ENCODE results near the gene GPX6.
"Not testable (repeated sequence)": the region's sequence is repeated elsewhere in the genome, so short reads cannot be mapped to it uniquely, and the experiment has no call there.

Gene GPX6

DNA sequence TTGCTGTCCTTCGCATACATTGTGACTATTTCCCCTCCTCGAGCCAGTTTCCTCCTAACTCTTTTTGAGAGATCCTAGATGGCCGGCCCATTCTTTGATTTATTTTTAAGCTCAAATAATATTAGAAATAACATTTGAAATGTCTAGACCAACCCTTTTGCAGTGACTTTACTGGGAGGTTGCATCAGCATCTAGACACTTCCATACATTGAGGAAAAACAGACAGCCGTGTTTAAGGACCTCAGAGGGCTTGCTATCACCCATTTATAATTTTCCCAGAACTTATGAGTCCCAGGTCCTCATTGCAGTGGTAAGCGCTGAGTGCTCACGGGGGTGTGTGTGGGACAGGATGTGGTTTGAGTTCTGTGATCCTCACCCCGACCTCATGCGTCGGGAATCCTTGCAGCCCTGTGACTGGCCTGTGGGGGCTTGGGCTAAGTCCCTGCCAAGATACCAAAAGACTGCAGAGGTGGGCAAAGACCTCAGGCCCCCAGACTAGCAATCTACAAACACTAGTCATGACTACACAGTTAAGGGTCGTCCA is 10.0 kb upstream of the GPX6 start, which contains the start of gene GPX5:
Gene GPX5, plus strand, starts transcription at position 386 of the 544 bp plus-strand sequence. Its CDS starts 133 bp downstream, at position 519.
- no peak for DNase-seq (ENCODE audit: low read depth in 2 of 2)

DNA sequence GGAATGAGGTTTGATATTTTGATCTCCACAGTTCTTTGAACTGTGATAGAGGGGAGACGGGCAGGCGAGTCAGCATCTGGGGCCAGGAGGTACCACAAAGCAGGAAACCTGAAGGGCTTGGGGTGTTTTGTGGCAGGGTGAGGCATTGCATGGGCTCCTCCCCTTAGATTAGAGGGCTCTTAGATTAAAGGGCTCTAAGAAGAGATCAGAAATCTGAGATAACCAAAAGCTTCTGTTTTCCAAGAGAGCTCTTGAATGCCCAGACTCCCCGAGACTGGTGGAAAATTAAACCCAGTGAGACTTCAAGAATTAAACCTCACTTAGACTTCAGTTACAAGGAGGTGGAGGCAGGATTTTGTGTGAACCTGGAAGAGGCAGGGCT is 7.6 kb upstream of the GPX6 start:
- DNase-seq (ENCODE audit: low read depth in 2 of 2): peak in 1 of 2 experiments; percentile 3

GRCh38 chr6:28522594-28523240 is 7.1 kb upstream of the GPX6 start:
- no peak for DNase-seq (ENCODE audit: low read depth in 2 of 2)

DNA sequence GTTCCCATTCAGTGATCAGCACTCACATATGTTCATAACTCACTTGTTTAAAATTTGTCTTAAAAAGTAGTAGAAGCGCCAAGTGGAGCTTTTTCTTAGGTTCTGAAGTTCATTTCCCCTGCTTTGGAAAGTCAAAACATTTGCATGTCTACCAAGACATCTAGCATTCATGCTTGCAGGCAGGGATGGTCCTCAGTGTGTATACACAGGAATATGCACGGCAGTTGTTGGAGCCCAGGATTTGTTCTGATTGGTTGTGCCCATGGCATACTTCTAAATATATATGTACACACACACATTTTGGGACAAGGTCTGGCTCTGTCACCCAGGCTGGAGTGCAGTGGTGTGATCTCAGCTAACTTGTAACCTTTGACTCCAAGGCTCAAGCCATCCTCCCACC is 2.4 kb upstream of the GPX6 start:
- DNase-seq (ENCODE audit: low read depth in 2 of 2): no peak

- DNase-seq (ENCODE audit: low read depth in 2 of 2): not testable (repeated sequence)
These were observed 3.2 kb downstream of the GPX6 start for GRCh38 chr6:28512387-28512786.

DNA sequence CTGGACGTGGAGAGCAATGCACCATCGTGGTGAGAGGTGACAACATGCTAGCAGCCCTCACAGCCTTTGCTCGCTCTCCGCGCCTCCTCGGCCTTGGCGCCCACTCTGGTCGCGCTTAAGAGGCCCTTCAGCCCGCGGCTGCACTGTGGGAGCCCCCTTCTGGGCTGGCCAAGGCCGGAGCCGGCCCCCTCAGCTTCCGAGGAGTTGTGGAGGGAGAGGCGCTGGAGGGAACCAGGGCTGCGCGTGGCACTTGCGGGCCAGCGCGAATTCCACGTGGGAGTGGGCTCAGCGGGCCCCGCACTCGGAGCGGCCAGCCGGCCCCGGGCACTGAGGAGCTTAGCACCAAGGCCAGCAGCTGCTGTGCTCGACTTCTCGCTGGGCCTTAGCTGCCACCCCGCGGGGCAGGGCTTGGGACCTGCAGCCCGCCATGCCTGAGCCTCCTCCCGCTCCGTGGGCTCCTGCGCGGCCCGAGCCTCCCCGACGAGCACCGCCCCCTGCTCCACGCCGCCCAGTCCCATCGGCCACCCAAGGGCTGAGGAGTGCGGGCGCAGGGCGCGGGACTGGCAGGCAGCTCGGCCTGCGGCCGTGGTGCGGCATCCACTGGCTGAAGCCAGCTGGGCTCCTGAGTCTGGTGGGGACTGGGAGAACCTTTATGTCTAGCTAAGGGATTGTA is 3.8 kb downstream of the GPX6 start:
- DNase-seq (ENCODE audit: low read depth in 2 of 2): no peak

DNA sequence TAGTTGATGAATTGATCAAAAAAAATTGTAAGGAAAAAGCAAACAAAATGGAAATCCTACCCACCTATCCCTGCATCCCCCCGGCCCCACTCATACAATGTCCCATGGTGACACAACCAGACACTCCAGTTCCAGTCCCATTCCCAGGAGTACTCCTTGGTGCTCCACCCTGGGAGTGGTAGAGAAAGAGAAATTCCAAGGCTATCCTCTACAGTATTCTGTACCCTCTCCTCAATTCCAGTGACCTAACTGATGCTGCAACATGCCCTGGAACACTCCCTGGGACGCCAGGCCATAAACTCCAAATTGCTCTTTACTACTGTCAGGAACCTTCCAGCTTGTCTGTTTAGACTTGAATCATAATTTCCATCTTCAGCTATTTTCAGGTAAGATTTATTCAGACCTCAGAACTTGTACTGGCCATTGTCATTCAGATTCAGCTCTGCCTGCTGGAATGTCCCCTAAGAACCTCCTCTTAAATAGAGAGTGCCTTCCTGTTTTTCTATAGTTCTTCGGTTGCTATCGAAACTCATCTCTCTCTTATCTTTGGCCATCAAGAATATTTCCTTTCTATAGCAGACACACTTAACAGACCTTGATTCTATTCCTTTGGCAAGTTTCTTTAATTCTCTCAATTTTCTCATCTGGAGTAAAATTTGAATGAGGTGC is 8.7 kb downstream of the GPX6 start:
- DNase-seq (ENCODE audit: low read depth in 2 of 2): no peak

GRCh38 chr6:28505733-28506132 is 9.9 kb downstream of the GPX6 start:
- DNase-seq (ENCODE audit: low read depth in 2 of 2): no peak

DNA sequence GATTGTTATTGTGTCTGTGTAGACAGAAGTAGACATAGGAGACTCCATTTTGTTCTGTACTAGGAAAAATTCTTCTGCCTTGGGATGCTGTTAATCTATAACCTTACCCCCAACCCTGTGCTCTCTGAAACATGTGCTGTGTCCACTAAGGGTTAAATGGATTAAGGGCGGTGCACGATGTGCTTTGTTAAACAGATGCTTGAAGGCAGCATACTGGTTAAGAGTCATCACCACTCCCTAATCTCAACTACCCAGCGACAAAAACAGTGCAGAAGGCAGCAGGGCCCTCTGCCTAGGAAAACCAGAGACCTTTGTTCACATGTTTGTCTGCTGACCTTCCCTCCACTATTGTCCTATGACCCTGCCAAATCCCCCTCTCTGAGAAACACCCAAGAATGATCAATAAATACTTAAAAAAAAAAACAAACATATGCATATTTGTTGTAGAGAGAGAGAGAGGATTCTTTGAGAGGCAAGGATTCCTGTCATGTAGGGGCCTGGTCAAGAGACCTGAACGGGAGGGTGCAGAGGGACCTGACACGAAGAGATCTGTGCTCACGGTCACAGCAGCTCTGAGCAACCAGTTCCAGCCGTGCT is 12.8 kb downstream of the GPX6 start:
- DNase-seq (ENCODE audit: low read depth in 2 of 2): not testable (repeated sequence)

DNA sequence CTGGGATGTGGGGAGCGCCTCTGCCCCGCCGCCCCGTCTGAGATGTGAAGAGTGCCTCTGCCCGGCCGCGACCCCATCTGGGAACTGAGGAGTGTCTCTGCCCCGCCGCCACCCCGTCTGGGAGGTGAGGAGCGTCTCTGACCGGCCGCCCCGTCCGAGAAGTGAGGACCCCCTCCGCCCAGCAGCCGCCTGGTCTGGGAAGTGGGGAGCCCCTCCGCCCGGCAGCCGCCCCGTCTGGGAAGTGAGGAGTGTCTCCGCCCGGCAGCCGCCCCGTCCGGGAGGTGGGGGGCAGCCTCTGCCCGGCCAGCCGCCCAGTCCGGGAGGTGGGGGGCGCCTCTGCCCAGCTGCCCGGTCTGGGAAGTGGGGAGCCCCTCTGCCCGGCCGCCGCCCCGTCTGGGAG is 13.5 kb downstream of the GPX6 start:
- not testable (repeated sequence) for DNase-seq (ENCODE audit: low read depth in 2 of 2)

- DNase-seq (ENCODE audit: low read depth in 2 of 2): no peak
These were observed 14.3 kb downstream of the GPX6 start for GRCh38 chr6:28501259-28501658.

GRCh38 chr6:28497893-28498292 is 17.7 kb downstream of the GPX6 start:
- no peak for DNase-seq (ENCODE audit: low read depth in 2 of 2)

DNA sequence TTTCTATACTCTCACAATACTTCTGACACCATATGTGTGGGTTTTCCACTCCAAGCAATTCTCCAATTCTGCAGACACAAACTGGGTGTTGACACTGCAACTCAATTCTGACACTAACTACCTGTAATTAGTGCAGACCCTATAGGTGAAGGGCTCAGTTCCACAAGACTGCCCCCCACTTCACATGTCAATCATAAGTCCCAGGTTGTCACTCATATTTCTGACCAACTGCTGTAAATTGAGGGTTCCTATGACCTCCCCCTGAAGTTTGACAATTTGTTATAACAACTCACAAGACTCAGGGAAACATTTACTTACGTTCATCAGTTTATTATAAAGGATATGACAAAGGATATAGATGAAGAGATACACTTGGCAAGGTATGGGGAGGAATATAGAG is 18.3 kb downstream of the GPX6 start:
- DNase-seq (ENCODE audit: low read depth in 2 of 2): no peak

DNA sequence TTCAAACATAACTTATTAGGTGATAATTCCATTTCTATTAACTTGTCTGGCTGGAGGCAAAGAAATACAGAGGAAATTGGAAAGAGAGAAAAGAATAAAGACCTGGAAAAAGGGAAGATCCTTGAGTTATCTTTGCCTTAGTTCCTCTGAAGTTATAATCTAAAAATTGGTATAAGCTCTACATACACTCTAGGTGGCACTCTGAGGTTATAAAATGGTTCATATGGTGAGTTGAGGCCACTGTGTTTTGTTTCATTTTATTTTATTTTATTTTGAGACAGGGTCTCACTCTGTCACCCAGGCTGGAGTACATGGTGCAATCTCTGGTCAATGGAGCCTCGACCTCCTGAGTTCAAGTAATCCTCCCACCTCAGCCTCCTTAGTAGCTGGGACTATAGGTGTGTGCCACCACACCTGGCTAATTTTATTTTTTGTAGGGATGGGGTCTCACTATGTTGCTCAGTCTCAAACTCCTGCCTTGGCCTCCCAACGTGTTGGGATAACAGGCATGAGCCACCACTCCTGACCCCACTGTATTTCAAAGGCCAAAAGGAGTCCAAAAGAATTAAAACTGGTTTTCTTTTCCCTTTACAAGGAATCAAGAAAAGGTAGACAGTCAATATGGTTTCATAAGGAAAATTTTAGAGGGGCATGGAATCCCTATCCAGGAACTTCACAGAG is 19.4 kb downstream of the GPX6 start:
- no peak for DNase-seq (ENCODE audit: low read depth in 2 of 2)

DNA sequence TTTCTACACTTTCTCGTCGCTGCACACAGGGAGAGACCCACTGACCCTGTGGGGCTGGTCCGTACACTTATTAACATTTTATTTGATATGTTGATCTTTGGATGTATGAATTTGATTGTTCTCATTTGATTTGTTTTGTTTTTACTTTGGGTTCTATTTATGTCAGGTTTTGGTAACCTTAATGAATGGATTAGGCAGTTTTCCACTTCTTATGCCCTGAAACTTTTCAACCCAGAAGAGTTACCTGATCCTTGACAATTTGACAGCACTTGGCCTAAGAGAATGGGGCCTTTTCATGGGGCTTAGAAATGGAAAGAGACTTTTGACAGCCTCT is 23.6 kb downstream of the GPX6 start:
- DNase-seq (ENCODE audit: low read depth in 2 of 2): no peak

DNA sequence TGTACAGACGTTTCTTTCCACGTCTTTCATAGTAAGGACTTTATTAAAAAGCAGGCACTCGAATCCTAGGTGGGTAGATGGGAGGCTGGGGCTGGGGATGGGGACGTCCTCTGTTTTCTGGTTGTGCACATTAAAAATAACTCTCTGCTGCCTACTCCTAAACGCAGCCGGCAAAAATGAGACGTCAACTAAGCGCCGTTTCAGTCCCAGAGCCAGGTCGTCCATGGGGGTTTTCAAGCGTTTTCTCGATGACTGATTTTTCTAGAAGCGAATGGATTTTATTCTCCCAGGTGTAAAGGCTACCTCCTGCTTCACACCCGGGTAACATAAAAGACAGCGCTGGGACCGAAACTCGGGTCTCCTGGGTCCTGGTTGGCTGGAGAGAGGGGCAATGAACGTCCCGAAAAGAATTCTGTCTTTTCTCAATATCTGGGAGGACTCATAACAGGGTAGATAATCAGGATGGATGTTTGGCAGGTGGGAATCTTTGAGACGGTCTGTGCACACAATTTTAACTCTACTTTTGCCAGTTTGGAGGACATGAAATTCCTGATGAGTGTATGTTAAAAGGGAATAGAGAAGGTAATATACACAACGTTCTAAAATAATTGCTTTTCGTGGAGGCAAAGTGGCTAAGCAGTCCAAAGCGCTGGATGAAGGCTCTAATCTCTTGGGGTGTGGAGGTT is 25.2 kb downstream of the GPX6 start:
- no peak for DNase-seq (ENCODE audit: low read depth in 2 of 2)

DNA sequence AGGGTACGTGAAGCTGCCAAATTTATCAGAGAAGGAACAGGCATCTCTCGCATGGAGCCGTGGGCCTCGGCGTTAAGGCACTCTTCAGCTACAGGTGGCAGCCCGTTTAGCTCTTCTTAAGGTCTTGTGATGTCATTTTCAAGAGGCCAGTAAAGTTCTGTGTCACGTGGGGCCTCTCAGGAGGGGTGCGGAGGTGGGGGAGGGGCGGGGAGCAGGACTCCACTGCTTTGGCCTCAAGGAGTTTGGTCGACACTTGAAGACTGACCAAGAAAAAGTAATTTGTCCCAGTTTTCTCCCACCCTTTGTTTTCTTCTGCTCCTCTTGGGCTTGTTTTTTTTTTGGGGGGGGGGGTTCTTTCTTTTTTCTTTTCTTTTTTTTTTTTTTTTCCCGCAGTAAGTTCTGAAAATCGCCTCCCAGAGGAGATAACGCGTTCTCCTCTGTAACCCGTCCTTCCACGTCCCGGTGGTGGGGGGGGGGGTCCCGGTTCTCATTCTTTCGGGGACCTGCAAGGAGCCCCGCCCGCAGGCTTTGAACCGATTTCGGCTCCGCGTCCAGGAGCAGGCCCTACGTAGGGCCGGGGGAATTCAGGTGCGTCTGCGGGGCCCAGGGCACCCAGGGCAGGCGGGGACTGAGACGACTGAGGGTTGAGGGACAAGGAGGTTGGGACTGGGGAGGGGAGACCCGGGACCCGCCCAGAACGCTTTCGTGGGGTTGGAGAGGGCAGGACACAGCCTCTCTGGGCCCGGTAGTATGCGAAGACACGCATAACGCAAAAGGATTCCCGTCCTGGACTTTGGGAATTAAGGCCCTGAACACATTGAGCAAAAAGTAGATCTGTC is 26.0 kb downstream of the GPX6 start:
- DNase-seq (ENCODE audit: low read depth in 2 of 2): peak; percentile 3 to 42

- peak; percentile 13 to 52 for DNase-seq (ENCODE audit: low read depth in 2 of 2)
These were observed 26.7 kb downstream of the GPX6 start for GRCh38 chr6:28488916-28489365.

- no peak for DNase-seq (ENCODE audit: low read depth in 2 of 2)
These were observed 28.4 kb downstream of the GPX6 start for GRCh38 chr6:28486988-28487742.

DNA sequence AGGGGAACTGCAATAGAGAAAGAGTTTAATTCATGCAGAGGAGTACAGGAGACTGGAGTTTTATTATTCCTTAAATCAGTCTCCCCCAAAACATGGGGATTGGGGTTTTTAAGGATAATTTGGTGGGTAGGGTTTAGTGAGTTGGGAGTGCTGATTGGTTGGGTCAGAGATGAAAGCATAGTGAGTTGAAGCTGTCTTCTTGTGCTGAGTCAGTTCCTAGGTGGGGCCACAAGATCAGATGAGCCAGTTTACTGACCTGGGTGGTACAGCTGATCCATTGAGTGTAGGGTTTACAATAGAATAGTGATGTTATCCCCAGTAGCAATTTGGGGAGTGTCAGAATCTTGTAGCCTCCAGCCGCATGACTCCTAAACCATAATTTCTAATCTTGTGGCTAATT is 29.1 kb downstream of the GPX6 start:
- DNase-seq (ENCODE audit: low read depth in 2 of 2): no peak

All from stimulated activated CD4-positive, alpha-beta T cell treated with anti-CD3 and anti-CD28 coated beads, Interleukin-12 subunit alpha, Interleukin-12 subunit beta, amount 100 ng/mL, for 24 hours (primary cell).